Liver (tissue), 3 donors: ENCODE measurements around the gene CDCA5.

Experiments used
- ATF3 ChIP-seq: IDR thresholded peaks from 2 replicates; pipeline ENCODE4 v1.6.1; 2016; ENCODE audit warnings: antibody characterized with exemption
- HNF4A ChIP-seq, 2 donors: conservative IDR thresholded peaks; 2 replicates each; pipeline ENCODE4 v1.6.1; 2016; ENCODE audit warnings: antibody characterized with exemption in 2 of 2, mild to moderate bottlenecking in 2 of 2
- HNF4G ChIP-seq: IDR thresholded peaks from 2 replicates; pipeline ENCODE4 v1.6.1; 2016; ENCODE audit warnings: antibody characterized with exemption
- JUND ChIP-seq, 2 donors: IDR thresholded peaks; 2 replicates each; pipeline ENCODE4 v1.6.1; 2016; ENCODE audit warnings: antibody characterized with exemption in 2 of 2
- MAX ChIP-seq: IDR thresholded peaks from 2 replicates; pipeline ENCODE4 v1.6.1; 2016; ENCODE audit warnings: antibody characterized with exemption
- RAD21 ChIP-seq, 2 donors: IDR thresholded peaks; 2 replicates each; pipeline ENCODE4 v1.6.1; 2016; ENCODE audit warnings: antibody characterized with exemption in 2 of 2, mild to moderate bottlenecking in 2 of 2
- RXRA ChIP-seq, 2 donors: IDR thresholded peaks; 2 replicates each; pipeline ENCODE4 v1.6.1; 2017 to 2018; ENCODE audit warnings: antibody characterized with exemption in 2 of 2, mild to moderate bottlenecking in 1 of 2
- TAF1 ChIP-seq: conservative IDR thresholded peaks from 2 replicates; pipeline ENCODE4 v1.6.1; 2016; ENCODE audit warnings: antibody characterized with exemption, mild to moderate bottlenecking
- YY1 ChIP-seq: IDR thresholded peaks from 2 replicates; pipeline ENCODE4 v1.6.1; 2016; ENCODE audit warnings: antibody characterized with exemption, mild to moderate bottlenecking
- TF ChIP-seq, protein P1 (sequence below): fragments of 150-350 bp; IDR thresholded peaks from 2 replicates; pipeline ENCODE4 v1.5.1; 2017; ENCODE audit warnings: improper control_type of control experiment, low read depth, low read length; ENCODE audit not compliant: missing input control
- TF ChIP-seq, protein P2 (sequence below): IDR thresholded peaks from 2 replicates; pipeline ENCODE4 v1.6.1; 2016; ENCODE audit warnings: antibody characterized with exemption, mild to moderate bottlenecking
- donor health status: healthy.
- donor health status: healthy.

DNA sequence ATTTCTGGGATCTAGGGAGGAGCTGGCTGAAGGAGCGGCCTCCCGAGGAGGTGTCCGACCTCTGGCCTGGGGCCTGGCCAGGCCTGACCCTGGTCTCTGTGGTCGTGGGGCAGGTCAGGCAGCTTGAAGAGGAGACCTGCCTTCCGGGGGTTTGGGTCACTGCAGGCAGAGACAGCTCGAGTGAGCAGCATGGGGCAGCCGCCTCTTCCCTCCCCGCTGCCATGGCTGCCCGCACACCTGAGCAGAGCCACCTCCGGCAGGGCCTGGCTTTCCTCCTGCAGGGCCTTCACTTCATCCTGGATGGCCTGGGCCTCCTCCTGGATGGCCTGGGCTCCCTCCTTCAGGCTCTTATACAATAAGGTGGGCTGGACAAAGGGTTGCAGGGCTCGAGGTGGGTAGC is 17.5 kb downstream of the CDCA5 start:
- TF ChIP-seq ATF3: no peak
- TF ChIP-seq YY1: no peak
- TF ChIP-seq, protein P1, sequence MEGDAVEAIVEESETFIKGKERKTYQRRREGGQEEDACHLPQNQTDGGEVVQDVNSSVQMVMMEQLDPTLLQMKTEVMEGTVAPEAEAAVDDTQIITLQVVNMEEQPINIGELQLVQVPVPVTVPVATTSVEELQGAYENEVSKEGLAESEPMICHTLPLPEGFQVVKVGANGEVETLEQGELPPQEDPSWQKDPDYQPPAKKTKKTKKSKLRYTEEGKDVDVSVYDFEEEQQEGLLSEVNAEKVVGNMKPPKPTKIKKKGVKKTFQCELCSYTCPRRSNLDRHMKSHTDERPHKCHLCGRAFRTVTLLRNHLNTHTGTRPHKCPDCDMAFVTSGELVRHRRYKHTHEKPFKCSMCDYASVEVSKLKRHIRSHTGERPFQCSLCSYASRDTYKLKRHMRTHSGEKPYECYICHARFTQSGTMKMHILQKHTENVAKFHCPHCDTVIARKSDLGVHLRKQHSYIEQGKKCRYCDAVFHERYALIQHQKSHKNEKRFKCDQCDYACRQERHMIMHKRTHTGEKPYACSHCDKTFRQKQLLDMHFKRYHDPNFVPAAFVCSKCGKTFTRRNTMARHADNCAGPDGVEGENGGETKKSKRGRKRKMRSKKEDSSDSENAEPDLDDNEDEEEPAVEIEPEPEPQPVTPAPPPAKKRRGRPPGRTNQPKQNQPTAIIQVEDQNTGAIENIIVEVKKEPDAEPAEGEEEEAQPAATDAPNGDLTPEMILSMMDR: no peak
- TF ChIP-seq JUND (IDR thresholded peaks at IDR 0.05): no peak
- TF ChIP-seq RAD21 (IDR thresholded peaks at IDR 0.05): no peak
- TF ChIP-seq, protein P2, sequence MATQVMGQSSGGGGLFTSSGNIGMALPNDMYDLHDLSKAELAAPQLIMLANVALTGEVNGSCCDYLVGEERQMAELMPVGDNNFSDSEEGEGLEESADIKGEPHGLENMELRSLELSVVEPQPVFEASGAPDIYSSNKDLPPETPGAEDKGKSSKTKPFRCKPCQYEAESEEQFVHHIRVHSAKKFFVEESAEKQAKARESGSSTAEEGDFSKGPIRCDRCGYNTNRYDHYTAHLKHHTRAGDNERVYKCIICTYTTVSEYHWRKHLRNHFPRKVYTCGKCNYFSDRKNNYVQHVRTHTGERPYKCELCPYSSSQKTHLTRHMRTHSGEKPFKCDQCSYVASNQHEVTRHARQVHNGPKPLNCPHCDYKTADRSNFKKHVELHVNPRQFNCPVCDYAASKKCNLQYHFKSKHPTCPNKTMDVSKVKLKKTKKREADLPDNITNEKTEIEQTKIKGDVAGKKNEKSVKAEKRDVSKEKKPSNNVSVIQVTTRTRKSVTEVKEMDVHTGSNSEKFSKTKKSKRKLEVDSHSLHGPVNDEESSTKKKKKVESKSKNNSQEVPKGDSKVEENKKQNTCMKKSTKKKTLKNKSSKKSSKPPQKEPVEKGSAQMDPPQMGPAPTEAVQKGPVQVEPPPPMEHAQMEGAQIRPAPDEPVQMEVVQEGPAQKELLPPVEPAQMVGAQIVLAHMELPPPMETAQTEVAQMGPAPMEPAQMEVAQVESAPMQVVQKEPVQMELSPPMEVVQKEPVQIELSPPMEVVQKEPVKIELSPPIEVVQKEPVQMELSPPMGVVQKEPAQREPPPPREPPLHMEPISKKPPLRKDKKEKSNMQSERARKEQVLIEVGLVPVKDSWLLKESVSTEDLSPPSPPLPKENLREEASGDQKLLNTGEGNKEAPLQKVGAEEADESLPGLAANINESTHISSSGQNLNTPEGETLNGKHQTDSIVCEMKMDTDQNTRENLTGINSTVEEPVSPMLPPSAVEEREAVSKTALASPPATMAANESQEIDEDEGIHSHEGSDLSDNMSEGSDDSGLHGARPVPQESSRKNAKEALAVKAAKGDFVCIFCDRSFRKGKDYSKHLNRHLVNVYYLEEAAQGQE: no peak
- no peak for TF ChIP-seq MAX
- TF ChIP-seq HNF4G: no peak
- no peak for TF ChIP-seq TAF1
- no peak for TF ChIP-seq RXRA (IDR thresholded peaks at IDR 0.05)
- TF ChIP-seq HNF4A (conservative IDR thresholded peaks at IDR 0.05): no peak
